ENCODE data around the gene SFSWAP.
"Not testable (repeated sequence)": the region's sequence is repeated elsewhere in the genome, so short reads cannot be mapped to it uniquely, and the experiment has no call there.

The SFSWAP gene

DNA sequence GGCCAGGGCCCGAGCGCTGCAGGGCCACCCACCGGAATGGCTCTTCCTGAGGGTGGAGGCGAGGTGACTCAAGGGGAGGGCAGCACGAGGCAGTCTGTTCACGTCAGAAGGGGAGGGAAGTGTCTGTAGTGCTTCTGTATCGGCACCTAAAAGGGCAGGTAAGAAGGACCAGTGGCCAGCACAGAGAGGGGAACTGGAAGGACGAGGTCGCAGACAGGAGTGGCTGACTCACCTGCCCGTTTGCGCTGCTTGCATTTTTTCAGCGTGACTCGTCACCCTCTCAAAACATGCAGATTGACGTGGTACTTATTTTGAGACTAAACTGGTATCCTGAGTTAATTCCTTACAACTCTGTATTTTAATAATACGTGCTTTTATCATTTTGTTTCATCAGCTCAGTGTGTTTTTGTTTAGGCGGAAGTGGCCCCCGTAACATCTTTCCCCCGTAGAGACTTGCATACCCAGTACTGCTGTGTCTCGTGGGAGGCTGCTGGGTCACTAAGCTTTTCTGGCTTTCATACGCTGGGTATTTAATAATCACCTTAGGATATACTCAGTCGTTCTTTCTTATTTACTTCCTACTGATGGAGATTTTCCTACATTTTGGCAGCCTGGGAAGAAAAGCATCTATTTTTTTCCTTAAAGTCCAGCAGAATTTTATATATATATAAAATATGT lies 26.4 kb downstream of the SFSWAP start:
- DNase-seq = no peak

DNA sequence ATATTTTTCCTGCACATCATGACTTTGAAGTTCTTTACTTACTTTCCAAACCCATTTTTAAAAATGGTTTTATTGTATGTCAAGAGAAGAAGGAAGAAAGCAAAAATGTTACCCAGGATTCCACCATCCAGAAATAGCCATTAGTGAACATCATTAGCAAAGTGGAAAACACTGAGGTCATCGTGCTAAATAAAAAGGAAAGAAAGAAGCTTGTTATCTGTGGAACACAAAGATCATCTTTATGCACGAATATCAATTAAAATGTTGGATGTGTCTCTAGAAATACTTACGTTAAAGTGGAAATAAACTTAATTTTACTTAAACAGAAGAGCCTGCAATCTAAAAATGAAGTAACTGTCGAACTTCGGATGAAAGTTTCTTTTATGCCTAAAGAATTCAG lies 27.3 kb downstream of the SFSWAP start:
- no peak for DNase-seq

DNA sequence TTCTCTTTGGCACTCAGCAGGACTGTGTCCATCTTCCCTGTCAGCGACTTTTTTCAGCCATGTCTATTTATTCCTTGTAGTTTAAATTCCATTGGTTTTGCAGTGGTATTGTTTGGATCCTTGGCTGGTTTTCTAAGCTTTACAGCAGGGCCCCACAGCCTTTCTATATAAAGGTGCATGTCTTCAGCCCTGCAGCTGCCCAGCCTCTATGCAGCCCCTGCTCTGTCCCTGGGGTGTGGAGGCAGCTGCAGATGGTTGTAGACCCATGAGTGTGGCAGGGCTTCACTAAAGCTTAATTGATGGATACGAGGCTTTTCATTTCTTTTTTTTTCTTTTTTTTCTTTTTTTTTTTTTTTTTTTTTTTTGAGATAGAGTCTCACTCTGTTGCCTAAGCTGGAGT lies 29.7 kb downstream of the SFSWAP start:
- no peak for DNase-seq

DNA sequence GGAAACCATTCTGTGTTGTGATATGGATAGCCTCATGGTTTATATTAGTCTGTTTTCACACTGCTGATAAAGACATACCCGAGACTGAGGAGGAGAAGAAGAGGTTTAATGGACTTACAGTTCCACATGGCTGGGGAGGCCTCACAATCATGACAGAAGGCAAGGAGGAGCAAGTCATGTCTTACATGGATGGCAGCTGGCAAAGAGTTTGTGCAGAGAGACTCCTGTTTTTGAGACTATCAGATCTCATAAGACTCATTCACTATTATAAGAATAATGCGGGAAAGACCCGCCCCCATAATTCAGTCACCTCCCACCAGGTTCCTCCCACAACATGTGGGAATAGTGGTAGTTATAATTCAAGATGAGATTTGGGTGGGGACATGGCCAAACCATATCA lies 31.9 kb downstream of the SFSWAP start:
- DNase-seq = not testable (repeated sequence)

DNA sequence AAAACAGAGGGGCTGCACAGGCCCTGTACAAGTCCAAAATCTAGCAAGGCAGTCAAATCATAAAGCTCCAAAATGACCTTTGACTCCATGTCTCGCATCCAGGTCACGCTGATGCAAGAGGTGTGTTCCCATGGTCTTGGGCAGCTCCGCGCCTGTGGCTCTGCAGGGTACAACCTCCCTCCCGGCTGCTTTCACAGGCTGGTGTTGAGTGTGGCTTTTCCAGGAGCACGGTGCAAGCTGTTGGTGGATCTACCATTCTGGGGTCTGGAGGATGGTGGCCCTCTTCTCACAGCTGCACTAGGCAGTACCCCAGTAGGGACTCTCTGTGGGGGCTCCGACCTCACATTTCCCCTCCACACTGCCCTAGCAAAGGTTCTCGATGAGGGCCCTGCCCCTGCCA lies 32.5 kb downstream of the SFSWAP start:
- not testable (repeated sequence) for DNase-seq

DNA sequence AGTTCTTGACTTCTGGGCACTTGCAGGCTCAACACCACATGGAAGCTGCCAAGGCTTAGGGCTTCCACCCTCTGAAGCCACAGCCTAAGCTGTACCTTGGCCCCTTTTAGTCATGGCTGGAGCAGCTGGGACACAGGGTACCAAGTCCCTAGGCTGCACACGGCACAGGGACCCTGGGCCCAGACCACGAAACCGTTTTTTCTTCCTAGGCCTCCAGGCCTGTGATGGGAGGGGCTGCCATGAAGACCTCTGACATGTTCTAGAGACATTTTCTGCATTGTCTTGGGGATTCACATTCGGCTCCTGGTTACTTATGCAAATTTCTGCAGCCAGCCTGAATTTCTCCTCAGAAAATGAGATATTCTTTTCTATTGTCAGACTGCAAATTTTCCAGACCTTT lies 33.0 kb downstream of the SFSWAP start:
- DNase-seq = not testable (repeated sequence)

DNA sequence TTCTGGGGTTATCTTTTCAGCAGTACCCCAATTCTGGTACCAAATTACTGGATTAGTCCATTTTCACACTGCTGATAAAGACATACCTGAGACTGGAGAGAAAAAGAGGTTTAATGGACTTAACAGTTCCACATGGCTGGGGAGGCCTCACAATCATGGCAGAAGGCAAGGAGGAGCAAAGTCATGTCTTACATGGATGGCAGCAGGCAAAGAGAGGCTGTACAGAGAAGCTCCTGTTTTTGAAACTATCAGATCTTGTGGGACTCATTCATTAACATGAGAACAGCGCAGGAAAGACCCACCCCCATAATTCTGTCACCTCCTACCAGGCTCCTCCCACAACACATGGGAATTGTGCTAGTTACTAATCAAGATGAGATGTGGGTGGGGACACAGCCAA lies 33.8 kb downstream of the SFSWAP start:
- not testable (repeated sequence) for DNase-seq

DNA sequence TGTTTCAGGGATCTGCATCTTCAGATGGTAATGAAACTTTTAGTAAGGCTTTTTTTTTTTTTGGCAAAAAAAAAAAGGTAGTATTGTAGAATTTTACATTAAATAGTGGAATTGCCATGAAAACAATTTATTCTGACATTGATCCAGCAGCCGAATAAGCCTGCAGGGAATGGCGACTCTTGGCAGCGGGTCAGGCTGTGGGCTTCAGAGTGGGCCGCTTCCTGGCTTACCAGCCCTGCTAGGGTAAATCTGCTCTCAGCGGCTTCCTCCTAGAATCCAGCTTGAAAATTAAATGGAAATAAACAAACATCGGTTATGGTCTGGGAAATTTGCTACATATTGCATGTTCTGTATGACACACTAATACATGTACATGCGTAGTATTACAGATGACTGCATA lies 34.8 kb downstream of the SFSWAP start:
- DNase-seq = no peak

DNA sequence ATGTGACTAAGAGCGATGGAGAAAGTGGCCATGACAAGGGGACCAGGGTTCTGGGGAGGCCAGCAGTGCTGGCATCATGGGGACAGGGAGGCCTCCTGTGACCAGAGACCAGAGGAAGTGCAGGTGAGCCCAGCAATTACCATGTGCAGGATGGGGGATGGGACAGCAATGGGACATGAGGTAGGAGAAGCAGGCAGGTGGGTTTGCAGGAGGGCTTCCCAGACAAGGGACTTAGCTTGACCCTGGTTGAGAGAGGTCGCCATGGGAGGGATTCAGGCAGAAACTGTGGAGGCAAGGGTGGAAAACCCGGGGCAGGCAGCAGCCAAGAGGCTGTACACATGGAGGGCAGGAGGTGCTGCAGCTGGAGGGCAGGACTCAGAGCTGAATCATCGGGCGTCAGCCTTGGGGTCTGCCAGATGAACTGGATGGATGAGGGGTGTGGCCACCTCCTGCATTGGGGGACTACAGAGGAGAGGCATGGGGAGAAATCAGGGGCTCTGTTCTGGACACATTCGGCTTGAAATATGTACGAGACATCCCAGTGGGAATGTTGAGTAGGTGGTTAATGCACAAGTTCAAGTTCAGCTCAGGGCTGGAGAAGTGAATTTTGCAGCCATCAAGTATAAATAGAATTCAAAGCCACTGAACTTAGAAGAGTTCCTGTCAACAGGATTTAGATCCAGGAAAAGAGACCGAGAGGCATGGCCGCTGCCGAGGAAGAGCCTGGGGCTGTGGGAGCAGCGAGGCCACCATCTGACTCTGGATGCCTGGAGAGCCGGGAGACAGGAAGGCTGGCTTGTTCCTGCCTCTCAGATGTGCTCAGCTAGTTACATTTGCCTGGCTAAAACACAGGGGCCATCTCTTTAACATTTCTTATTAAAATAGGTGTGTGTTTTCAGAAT lies 36.6 kb downstream of the SFSWAP start:
- DNase-seq = no peak

DNA sequence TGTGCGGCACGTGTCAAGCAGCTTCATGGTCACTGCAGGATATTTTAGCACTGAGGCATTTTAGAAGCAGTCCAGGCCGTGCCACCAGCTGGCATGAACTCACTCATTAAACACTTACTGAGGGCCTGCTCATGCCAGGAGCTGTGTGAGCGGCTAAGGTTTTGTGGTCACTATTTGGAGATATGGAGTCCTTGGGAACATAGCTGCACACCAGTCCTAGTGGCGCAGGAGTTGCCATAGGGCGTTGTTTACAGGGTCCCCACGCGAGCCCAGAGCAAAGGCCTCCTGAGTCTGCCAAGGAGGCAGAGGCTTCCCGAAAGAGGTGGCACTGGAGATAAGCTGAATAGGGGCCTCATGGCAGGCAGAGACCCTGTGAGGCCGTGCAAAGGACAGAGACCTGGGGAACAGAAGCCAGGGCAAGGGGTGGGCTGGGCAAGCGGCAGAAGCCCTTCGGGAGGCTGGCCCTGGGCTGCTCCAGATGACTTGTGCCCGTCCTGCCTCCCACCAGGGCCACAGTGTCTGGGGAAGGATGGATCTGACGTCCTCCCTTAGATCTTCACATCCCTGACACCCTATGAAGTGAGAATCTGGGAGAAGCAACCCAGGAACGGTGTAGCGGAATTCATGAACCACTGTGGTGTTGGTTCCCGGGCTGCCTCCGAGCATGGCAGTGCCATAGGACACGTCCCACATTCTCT lies 38.9 kb downstream of the SFSWAP start:
- DNase-seq = no peak

DNA sequence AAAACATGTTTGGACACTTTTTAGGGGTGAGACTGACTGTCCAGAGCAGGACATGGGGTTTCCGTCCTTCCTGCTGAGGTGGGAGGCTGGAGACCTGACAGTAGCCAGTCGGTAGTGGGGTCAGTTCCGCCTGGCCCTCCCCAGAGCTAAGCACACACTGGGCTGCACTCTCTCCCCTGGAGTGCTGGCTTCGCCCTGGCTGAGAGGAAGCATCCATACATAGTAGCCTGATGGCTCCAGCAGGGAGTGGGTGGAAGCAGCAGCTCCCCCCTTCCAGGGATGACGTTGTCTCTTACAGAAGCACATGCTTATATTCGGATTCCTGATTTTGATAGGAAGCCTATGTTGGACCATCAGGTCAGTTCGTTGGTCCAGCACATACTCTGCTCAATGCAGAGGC lies 40.4 kb downstream of the SFSWAP start:
- no peak for DNase-seq

DNA sequence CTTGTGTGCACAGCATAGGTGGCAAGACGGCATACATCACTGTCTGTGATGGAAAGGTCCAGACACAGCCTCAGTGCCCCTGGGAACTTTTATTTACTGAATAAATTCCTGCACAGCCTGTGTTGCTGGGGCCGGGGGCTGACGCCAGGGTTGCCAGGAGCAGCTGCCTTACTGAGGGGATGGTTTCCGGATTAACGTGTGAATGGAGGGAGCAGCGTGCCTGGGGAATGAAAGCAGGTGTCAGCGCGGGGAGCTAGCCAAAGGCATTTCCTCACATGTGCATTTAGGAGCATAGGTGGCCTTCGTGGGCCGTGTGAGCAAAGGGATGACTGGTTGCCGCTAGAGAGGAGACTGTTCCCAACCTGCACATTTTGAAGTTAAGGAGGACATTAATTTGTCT lies 41.6 kb downstream of the SFSWAP start:
- DNase-seq = no peak

DNA sequence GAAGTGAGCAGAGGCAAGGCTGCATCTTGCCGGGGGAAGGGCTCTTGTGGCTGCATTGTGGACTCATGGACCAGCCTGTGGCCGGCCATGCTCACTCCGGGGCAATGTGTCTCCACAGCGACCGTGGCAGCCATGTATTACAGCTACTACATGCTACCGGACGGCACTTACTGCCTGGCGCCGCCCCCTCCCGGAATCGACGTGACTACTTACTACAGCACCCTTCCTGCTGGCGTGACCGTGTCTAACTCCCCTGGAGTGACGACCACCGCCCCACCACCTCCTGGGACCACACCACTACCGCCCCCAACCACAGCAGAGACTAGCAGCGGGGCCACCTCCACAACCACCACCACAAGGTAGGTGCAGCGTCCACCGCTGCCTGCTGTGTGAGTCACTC lies 42.1 kb downstream of the SFSWAP start:
- no peak for DNase-seq

DNA sequence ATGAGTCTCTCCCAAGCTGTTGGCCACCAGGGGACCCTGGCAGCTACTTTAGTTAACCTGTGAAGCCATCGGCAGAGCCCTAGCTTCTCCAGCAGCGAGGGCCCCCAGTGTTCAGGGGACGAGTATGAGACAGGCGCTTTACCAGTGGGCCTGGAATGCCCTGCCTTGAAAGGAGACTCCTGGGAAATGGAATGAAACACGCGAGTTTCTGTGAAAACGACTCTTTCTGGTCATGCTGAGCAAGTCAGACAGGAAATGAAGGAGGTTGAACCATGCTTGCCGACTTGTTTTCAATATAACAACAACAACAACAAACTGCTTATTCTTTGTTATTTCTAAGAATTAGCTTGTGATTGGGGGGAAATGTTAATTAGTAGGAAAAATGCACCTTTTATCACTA lies 42.9 kb downstream of the SFSWAP start:
- no peak for DNase-seq

DNA sequence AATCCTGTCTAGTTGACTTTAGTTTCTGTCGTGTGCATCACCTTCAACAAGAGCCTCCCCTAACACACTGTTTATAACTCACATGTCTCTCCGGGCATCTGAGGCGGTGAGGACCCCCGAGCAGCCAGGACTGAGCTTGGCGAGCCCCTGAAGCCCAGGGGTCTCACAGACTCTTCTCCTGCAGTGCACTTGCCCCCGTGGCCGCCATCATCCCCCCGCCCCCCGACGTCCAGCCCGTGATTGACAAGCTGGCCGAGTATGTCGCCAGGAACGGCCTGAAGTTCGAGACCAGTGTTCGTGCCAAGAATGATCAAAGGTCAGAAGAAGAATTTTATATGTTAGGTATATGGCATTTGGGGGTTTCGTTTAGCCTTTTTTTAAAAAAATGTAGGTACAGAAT lies 43.3 kb downstream of the SFSWAP start:
- DNase-seq = no peak

DNA sequence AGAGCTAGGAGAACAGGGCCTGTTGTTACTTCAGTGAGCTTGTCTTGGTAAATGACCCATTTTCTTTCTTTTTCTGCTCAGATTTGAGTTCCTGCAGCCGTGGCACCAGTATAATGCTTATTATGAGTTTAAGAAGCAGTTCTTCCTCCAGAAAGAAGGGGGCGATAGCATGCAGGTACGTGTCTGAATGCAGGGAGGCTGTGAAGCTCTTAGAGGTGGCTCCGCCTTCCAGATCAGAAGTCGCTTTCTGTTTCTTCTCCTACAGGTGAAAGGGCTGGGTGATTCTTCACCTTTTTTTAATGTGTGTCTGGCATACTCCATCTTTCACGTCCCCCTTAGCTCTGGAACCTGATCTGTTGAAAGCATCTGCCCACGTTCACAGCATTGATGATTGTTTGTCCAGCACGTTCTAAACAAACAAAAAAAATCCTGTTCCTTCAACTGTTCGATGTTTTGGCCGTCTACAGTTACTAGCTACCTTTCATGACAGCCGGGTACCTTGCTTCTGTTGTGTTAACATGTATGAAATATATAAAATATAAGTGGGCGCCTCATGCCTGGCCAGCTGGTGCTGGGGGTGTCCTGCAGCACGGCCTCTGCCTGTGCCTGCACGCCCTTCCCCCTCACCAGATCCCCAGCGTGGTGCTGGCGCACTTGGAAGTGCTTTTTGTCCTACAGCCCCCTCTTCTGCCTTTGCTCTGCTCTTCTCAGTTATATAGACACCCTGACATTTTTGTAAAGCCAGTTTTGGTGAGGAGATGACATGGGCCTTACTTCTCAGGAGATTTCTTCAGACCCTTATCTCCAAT lies 44.6 kb downstream of the SFSWAP start:
- no peak for DNase-seq

DNA sequence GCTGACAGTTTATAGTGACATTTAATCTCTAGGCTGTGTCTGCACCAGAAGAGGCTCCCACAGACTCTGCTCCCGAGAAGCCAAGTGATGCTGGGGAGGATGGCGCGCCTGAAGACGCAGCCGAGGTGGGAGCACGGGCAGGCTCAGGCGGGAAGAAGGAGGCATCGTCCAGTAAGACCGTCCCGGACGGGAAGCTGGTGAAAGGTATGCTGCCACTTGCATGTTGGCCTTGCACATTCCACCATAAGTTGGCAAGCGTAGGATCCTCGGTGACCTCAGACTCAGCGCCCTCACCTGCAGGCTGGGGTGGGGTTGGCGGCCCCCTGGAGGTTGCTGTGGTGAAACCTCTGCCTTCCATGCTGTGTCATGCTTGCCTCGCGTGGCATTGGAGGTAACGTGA lies 45.6 kb downstream of the SFSWAP start:
- no peak for DNase-seq

DNA sequence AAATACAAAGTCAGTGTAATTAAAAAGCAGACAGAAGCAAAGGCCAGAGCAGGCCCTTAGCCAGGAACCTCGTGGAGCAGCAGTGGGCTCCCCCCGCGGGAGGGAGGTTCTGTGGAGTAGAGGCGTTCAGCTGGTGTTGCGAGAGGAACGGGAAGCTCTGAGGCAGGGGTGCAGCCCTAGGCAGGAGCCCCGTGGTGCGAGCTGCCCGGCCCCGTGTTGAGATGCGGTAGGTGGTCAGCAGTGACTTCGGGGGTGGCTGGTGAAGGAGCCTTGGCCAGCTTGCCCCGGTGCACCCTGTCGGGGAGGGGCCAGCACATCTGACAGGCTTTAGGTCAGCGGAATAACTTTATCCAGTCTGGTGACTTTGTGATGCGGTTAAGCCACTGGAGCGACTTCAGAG lies 46.2 kb downstream of the SFSWAP start:
- no peak for DNase-seq

DNA sequence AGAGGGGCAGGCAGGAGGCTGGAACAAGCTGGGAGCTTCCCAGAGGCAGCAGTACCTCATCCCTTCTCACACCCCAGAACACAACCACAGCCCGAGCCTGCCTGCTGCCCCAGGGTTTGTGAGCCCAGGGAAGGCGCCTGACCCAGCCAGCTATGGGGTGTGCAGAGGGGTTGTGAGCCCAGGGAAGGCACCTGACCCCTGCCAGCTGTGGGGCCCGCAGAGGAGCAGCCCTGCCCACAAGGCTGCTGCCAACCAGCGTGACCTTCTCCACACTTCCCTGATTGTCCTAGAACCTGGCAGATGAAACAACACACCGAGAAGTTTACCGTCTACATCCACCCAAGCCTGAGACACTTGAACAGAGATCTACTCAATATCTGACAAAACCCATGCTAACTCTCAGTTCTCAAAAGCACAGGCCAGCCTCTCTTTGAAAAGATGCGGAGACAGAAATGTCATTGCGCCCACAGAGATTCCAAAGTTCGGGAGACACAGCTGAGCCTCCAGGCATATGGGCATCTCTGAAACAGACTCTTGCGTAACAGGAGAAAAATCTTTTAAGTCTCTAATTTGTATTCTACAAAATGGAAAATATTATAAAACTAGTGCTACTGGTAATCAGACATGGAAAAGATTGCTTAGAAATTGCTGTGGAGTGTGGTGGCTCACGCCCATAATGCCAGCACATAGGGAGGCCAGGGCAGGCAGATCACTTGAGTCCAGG lies 47.3 kb downstream of the SFSWAP start:
- no peak for DNase-seq

DNA sequence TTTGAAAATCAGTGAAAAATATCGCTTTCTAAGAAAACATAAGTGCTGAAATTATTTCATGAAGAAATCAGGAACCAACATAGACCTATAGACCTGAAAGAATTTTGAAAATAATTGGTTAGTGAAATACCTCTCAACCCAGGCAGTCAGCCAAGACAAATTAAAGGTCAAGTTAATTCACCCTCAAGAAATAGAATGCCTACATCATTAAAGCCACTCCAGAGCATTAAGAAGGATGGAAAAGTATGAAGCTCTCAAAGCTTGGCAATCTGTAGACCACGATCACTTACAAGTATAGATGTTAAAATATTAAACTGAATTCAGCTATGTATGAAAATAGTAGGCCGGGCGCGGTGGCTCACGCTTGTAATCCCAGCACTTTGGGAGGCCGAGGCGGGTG lies 48.3 kb downstream of the SFSWAP start:
- DNase-seq = no peak

DNA sequence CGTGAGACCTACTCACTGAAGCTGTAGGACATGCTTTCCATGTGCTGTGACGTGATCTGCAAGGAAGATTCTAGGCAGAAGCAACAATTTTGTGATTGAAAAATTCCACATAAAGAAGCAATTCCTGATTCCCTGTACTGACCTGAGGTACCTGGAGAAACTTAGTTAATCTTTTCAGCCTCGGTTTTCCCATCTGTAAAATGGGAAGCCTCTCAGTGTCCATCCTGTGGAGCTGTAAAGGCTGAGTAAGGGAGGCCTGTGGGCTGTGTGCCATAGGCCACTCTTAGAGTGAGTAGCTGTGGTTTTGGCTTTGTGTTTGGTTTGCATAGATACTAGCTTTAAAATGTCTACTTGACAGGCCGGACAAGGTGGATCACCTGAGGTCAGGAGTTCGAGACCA lies 50.7 kb downstream of the SFSWAP start:
- no peak for DNase-seq

DNA sequence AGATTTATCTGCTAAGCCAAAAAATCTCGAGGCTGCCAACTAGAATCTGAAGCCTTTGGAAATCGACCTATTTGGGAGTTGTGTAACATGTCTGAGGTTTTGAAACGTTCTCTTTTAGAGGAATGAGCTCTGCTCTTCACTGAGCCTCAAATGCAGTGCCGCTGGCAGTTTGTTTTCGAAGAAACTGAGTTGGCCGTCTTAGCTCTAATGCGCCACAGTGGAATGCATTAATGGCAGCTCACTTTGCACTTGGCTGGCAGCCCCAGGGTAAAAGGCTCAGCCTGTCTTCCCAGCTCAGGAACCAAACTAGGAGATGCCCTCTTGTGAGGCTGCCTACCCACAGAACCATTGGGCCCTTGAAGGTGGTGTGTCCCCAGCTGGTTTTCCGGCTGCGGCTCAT lies 53.8 kb downstream of the SFSWAP start:
- no peak for DNase-seq

Data from activated CD4-positive, CD25-positive, alpha-beta regulatory T cell (primary cell).